Natural killer cell (primary cell): ENCODE measurements around the gene DSCAML1. TPM values are rescaled to one million over a fixed set of nuclear protein-coding genes. Genes with fewer than 3 reads are reported as not detected.

ENCODE experiments used
- ATAC-seq, 3 donors: fragments of 150-1000 bp in 2 of 3; fragments of 200-7000 bp in 1 of 3; cut with Tn5 transposase; 1 replicate in 1 of 3; 2 replicates in 2 of 3; pipeline ENCODE4 v1.10.0; 2021; ENCODE audit warnings: mild to moderate bottlenecking in 2 of 3, moderate library complexity in 2 of 3
- DNase-seq, 2 donors: peaks; one replicate each; pipeline versions ENCODE4 v3.0.0 to v3.0.0-alpha.2; 2013 to 2021; ENCODE audit warnings: mixed read lengths in 1 of 2
- H3K27ac ChIP-seq: one replicate; pipeline ENCODE4 v1.5.1; 2013; ENCODE audit warnings: mild to moderate bottlenecking, low read length
- H3K27me3 ChIP-seq: one replicate; pipeline ENCODE4 v1.6.1; 2013; ENCODE audit warnings: low read length; ENCODE audit not compliant: control insufficient read depth, insufficient read depth
- H3K36me3 ChIP-seq: one replicate; pipeline ENCODE4 v1.6.1; 2013; ENCODE audit warnings: low read length; ENCODE audit not compliant: control insufficient read depth, insufficient read depth
- H3K4me1 ChIP-seq: one replicate; pipeline ENCODE4 v1.6.1; 2013; ENCODE audit warnings: low read length; ENCODE audit not compliant: control insufficient read depth, insufficient read depth
- H3K4me3 ChIP-seq: one replicate; pipeline ENCODE4 v1.5.1; 2013; ENCODE audit warnings: low read length
- H3K9me3 ChIP-seq: one replicate; pipeline ENCODE4 v1.6.1; 2013; ENCODE audit warnings: low read length; ENCODE audit not compliant: control insufficient read depth, insufficient read depth
- H3K27ac Mint-ChIP-seq, 2 donors: one replicate each; pipeline ENCODE4 v1.8.0; 2022; ENCODE audit warnings: mild to moderate bottlenecking in 2 of 2, mixed read lengths in 2 of 2, moderate library complexity in 1 of 2
- H3K27me3 Mint-ChIP-seq, 2 donors: one replicate each; pipeline ENCODE4 v1.8.0; 2022; ENCODE audit warnings: low read depth in 2 of 2, mixed read lengths in 2 of 2
- H3K36me3 Mint-ChIP-seq: one replicate; pipeline ENCODE4 v1.8.0; 2022; ENCODE audit warnings: mixed read lengths
- H3K4me1 Mint-ChIP-seq, 2 donors: one replicate each; pipeline ENCODE4 v1.8.0; 2022; ENCODE audit warnings: mixed read lengths in 2 of 2
- H3K4me3 Mint-ChIP-seq: one replicate; pipeline ENCODE4 v1.8.0; 2022; ENCODE audit warnings: mild to moderate bottlenecking, moderate library complexity, mixed read lengths
- H3K9me3 Mint-ChIP-seq, 2 donors: one replicate each; pipeline ENCODE4 v1.8.0; 2022; ENCODE audit warnings: mixed read lengths in 2 of 2
- CTCF ChIP-seq: fragments of 200-600 bp; IDR thresholded peaks from one replicate; pipeline ENCODE4 v1.8.0; 2022; ENCODE audit warnings: antibody characterized with exemption
- WGBS: methylation state at CpG from one replicate; pipeline ENCODE4 v1.1.7; 2013; ENCODE audit warnings: missing lambda C conversion rate; ENCODE audit not compliant: insufficient coverage; 5-methylcytosine and 5-hydroxymethylcytosine counted together
- intact Hi-C: fragments of 100-400 bp; cut with micrococcal nuclease; formaldehyde crosslinking; loops from one replicate; pipeline ENCODE4 v1.14.2; 2022
- total RNA-seq, 4 donors: library from RNA; stranded (reverse); fragments of 120-200 nt in 1 of 4; gene quantifications; one replicate each; pipeline versions ENCODE4 v1.2.3 to v1.2.4, GENCODE V29; 2013 to 2022

The DSCAML1 gene
- total RNA-seq, 3 donors from 2014 or later (not counting 1 experiment from before 2014, with no cell fraction given), result 0.66 TPM; not detected in 2

DNA sequence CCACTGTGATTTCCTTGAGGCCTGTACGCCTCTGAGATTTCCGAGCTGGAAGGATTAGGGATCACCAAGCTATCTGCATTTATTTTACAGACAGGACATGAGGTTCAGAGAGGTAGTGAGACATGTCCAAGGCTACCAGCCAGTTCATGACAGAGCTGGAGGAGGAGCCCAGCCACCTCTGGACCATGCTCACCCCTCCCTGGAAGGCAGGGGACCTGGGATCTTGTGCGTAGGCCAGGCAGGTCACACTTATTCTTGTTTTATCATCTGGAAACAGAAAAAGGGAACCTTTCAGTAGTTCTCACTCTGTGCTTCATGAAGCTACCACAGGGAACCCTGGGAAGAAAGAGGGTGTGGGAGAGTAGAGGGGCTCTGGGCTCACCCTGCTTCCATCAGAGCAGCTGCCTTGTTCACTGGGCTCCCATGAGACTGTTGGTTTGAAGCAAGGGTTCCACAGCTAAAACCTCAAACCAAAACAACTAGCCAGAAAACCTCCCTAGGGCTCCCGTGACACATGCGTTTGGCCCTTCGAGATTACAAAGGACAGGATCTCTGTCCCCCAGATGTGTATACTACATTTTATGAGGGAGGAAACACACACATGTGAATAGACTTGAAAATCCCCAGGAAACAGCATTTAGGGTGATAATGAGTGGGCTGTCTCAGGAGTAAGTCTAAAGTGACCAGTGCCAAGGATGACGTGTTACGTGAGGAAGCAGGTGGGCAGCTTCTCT is 106.4 kb downstream of the DSCAML1 start:
- 52% methylated on average over 8 of the region's 8 CpGs for WGBS

GRCh38 chr11:117688255-117688797 is 108.7 kb downstream of the DSCAML1 start:
- no peak for TF ChIP-seq CTCF
- Histone ChIP-seq H3K36me3 (no peaks in the 10 kb centered on the region), H3K27ac (no peak overlapping the region), H3K27me3 (no peaks in the 10 kb centered on the region), H3K4me1 (no peaks in the 10 kb centered on the region), H3K4me3 (no peak overlapping the region), H3K9me3 (no peaks in the 10 kb centered on the region)
- Mint-ChIP-seq H3K27ac (no peak overlapping the region), H3K27me3 (peaks cover 6 to 20% of the 10 kb centered on the region in 2 donors), H3K4me3 (no peak overlapping the region), H3K36me3 (no peaks in the 10 kb centered on the region), H3K4me1 (no peaks in the 10 kb centered on the region), H3K9me3 (no peaks in the 10 kb centered on the region)
- ATAC-seq, result no peak
- intact Hi-C loops, result no loop called here
- no peak for DNase-seq
- WGBS, result 92% methylated on average over 2 of the region's 3 CpGs

More for the DNA sequence above, 106.4 kb downstream of the DSCAML1 start:
- ATAC-seq, result no peak
- no peaks in the 10 kb centered on the region for H3K4me1 Mint-ChIP-seq
- no peak for DNase-seq
- peaks cover 6 to 23% of the 10 kb centered on the region in 2 donors for H3K27me3 Mint-ChIP-seq
- H3K4me3 Mint-ChIP-seq, result no peak overlapping the region
- H3K9me3 Mint-ChIP-seq, result no peaks in the 10 kb centered on the region
- H3K27ac ChIP-seq, result no peak overlapping the region
- H3K27me3 ChIP-seq, result no peaks in the 10 kb centered on the region
- H3K4me1 ChIP-seq, result no peaks in the 10 kb centered on the region
- H3K36me3 Mint-ChIP-seq, result no peaks in the 10 kb centered on the region
- intact Hi-C loops, result no loop called here
- TF ChIP-seq CTCF, result no peak
- no peaks in the 10 kb centered on the region for H3K36me3 ChIP-seq
- H3K9me3 ChIP-seq, result no peaks in the 10 kb centered on the region
- H3K4me3 ChIP-seq, result no peak overlapping the region
- H3K27ac Mint-ChIP-seq, result no peak overlapping the region

GRCh38 chr11:117687776-117688175 is 109.2 kb downstream of the DSCAML1 start:
- DNase-seq (no peak), ATAC-seq (no peak)
- Mint-ChIP-seq H3K27ac (no peak overlapping the region), H3K36me3 (no peaks in the 10 kb centered on the region), H3K9me3 (no peaks in the 10 kb centered on the region), H3K4me1 (no peaks in the 10 kb centered on the region), H3K27me3 (peaks cover 6 to 15% of the 10 kb centered on the region in 2 donors), H3K4me3 (no peak overlapping the region)
- no peaks in the 10 kb centered on the region for H3K9me3 ChIP-seq
- H3K4me3 ChIP-seq, result no peak overlapping the region
- TF ChIP-seq CTCF, result no peak
- H3K27me3 ChIP-seq, result no peaks in the 10 kb centered on the region
- H3K4me1 ChIP-seq, result no peaks in the 10 kb centered on the region
- WGBS, result 90% methylated on average over 6 of the region's 6 CpGs
- H3K36me3 ChIP-seq, result no peaks in the 10 kb centered on the region
- H3K27ac ChIP-seq, result no peak overlapping the region
- intact Hi-C loops, result no loop called here
